ENCODE measurements around the gene GORASP1.

DNA sequence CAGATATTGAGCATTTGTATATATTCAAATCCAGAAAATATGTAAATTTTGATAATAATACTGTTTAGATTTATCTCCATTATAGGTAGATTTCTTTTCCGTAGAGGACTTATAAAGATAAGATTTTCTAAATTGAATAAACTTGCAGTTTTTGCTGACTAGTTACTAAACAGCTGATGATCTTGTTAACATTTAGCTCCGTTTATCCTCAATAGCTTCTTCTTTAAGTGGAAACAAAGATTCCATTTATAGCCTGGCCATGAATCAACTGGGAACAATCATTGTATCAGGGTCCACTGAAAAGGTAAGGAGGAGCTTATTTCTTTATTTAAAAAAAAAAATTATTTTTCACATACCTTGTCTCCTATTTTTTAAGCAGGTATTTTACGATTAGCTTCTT lies 38.9 kb downstream of the GORASP1 start:
- TF ChIP-seq, protein P1, sequence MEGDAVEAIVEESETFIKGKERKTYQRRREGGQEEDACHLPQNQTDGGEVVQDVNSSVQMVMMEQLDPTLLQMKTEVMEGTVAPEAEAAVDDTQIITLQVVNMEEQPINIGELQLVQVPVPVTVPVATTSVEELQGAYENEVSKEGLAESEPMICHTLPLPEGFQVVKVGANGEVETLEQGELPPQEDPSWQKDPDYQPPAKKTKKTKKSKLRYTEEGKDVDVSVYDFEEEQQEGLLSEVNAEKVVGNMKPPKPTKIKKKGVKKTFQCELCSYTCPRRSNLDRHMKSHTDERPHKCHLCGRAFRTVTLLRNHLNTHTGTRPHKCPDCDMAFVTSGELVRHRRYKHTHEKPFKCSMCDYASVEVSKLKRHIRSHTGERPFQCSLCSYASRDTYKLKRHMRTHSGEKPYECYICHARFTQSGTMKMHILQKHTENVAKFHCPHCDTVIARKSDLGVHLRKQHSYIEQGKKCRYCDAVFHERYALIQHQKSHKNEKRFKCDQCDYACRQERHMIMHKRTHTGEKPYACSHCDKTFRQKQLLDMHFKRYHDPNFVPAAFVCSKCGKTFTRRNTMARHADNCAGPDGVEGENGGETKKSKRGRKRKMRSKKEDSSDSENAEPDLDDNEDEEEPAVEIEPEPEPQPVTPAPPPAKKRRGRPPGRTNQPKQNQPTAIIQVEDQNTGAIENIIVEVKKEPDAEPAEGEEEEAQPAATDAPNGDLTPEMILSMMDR (IDR thresholded peaks at IDR 0.05; ENCODE audit: low read depth, low read length, missing input control), result no peak
- TF ChIP-seq GABPA (IDR thresholded peaks at IDR 0.05 in 1 of 2, conservative IDR thresholded peaks at IDR 0.05 in 1 of 2), result no peak
- TF ChIP-seq, protein P2, sequence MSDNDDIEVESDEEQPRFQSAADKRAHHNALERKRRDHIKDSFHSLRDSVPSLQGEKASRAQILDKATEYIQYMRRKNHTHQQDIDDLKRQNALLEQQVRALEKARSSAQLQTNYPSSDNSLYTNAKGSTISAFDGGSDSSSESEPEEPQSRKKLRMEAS (IDR thresholded peaks at IDR 0.05), result no peak
- no peak for TF ChIP-seq RAD21 (IDR thresholded peaks at IDR 0.05)
- TF ChIP-seq, protein P3, sequence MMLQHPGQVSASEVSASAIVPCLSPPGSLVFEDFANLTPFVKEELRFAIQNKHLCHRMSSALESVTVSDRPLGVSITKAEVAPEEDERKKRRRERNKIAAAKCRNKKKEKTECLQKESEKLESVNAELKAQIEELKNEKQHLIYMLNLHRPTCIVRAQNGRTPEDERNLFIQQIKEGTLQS (IDR thresholded peaks at IDR 0.05), result no peak
- TF ChIP-seq, protein P4, sequence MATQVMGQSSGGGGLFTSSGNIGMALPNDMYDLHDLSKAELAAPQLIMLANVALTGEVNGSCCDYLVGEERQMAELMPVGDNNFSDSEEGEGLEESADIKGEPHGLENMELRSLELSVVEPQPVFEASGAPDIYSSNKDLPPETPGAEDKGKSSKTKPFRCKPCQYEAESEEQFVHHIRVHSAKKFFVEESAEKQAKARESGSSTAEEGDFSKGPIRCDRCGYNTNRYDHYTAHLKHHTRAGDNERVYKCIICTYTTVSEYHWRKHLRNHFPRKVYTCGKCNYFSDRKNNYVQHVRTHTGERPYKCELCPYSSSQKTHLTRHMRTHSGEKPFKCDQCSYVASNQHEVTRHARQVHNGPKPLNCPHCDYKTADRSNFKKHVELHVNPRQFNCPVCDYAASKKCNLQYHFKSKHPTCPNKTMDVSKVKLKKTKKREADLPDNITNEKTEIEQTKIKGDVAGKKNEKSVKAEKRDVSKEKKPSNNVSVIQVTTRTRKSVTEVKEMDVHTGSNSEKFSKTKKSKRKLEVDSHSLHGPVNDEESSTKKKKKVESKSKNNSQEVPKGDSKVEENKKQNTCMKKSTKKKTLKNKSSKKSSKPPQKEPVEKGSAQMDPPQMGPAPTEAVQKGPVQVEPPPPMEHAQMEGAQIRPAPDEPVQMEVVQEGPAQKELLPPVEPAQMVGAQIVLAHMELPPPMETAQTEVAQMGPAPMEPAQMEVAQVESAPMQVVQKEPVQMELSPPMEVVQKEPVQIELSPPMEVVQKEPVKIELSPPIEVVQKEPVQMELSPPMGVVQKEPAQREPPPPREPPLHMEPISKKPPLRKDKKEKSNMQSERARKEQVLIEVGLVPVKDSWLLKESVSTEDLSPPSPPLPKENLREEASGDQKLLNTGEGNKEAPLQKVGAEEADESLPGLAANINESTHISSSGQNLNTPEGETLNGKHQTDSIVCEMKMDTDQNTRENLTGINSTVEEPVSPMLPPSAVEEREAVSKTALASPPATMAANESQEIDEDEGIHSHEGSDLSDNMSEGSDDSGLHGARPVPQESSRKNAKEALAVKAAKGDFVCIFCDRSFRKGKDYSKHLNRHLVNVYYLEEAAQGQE (IDR thresholded peaks at IDR 0.05), result no peak
- no peak for TF ChIP-seq TAF1 (conservative IDR thresholded peaks at IDR 0.05)
- TF ChIP-seq FOXA2 (IDR thresholded peaks at IDR 0.05), result no peak
- TF ChIP-seq YY1 (IDR thresholded peaks at IDR 0.05), result no peak
- TF ChIP-seq EGR1 (IDR thresholded peaks at IDR 0.05; ENCODE audit: low read depth in 2 of 2), result no peak
- TF ChIP-seq NR2F2 (IDR thresholded peaks at IDR 0.05), result no peak
- no peak for TF ChIP-seq JUND (IDR thresholded peaks at IDR 0.05)
- TF ChIP-seq HNF4G (IDR thresholded peaks at IDR 0.05), result no peak
- no peak for TF ChIP-seq SP1 (IDR thresholded peaks at IDR 0.05)
